Keratinocyte (primary cell): ENCODE results near the gene DENND2A.

Experiments
- EZH2 ChIP-seq: IDR thresholded peaks from one replicate; pipeline ENCODE4 v1.6.1; 2012; ENCODE audit warnings: inconsistent platforms, mild to moderate bottlenecking, low read length, moderate library complexity
- TF ChIP-seq, protein P1 (sequence below), 3 experiments: IDR thresholded peaks in 1 of 3; conservative IDR thresholded peaks in 1 of 3; optimal IDR thresholded peaks in 1 of 3; 2 replicates in 2 of 3; 3 replicates in 1 of 3; pipeline versions ENCODE3 to v1.5.1; 2011; ENCODE audit warnings: low read length in 3 of 3, mild to moderate bottlenecking in 3 of 3, moderate library complexity in 2 of 3, control low read depth in 1 of 3, inconsistent platforms in 1 of 3; ENCODE audit not compliant: insufficient read depth in 2 of 3; ENCODE audit errors: extremely low read depth in 1 of 3

GRCh38 chr7:140683657-140684056 is 43.0 kb upstream of the DENND2A start:
- no peak for TF ChIP-seq EZH2
- TF ChIP-seq, protein P1, sequence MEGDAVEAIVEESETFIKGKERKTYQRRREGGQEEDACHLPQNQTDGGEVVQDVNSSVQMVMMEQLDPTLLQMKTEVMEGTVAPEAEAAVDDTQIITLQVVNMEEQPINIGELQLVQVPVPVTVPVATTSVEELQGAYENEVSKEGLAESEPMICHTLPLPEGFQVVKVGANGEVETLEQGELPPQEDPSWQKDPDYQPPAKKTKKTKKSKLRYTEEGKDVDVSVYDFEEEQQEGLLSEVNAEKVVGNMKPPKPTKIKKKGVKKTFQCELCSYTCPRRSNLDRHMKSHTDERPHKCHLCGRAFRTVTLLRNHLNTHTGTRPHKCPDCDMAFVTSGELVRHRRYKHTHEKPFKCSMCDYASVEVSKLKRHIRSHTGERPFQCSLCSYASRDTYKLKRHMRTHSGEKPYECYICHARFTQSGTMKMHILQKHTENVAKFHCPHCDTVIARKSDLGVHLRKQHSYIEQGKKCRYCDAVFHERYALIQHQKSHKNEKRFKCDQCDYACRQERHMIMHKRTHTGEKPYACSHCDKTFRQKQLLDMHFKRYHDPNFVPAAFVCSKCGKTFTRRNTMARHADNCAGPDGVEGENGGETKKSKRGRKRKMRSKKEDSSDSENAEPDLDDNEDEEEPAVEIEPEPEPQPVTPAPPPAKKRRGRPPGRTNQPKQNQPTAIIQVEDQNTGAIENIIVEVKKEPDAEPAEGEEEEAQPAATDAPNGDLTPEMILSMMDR (optimal IDR thresholded peaks at IDR 0.05 in 1 of 3, IDR thresholded peaks at IDR 0.05 in 1 of 3, conservative IDR thresholded peaks at IDR 0.05 in 1 of 3; ENCODE audit: extremely low read depth in 1 of 3, insufficient read depth in 2 of 3, low read length in 3 of 3) = no peak
